Bronchial epithelial cell (primary cell): ENCODE data around the gene SRRM4. TPM values are rescaled to one million over a fixed set of nuclear protein-coding genes. Genes with fewer than 3 reads are reported as not detected.

Source experiments
- DNase-seq: peaks from one replicate; pipeline ENCODE4 v3.0.0-alpha.2; 2010; ENCODE audit warnings: low read depth
- FAIRE-seq: peaks from 2 replicates; lab custom pipeline; 2011; peaks lifted over from hg19 to GRCh38; lab: Jason Lieb, UNC
- H3K27me3 ChIP-seq: 2 replicates; pipeline ENCODE4 v1.5.1; 2011; ENCODE audit warnings: low read length; ENCODE audit not compliant: control insufficient read depth, insufficient read depth
- H3K36me3 ChIP-seq: 2 replicates; pipeline ENCODE4 v1.5.1; 2011; ENCODE audit warnings: low read length; ENCODE audit not compliant: control insufficient read depth, insufficient read depth
- H3K4me3 ChIP-seq: 2 replicates; pipeline ENCODE4 v1.5.1; 2011; ENCODE audit warnings: mild to moderate bottlenecking, low read depth, low read length, control low read depth
- CTCF ChIP-seq: IDR thresholded peaks from 2 replicates; pipeline ENCODE4 v1.5.1; 2011; ENCODE audit warnings: mild to moderate bottlenecking, moderate library complexity, low read length, control low read depth, inconsistent platforms; ENCODE audit not compliant: insufficient read depth, severe bottlenecking
- total RNA-seq: library from RNA; depleted of rRNA; stranded (reverse); fragments of >200 nt; gene quantifications from 2 replicates; pipeline ENCODE4 v1.2.1, GENCODE V29; 2014

Gene SRRM4
- total RNA-seq, 1 donor from 2014 or later = not detected

GRCh38 chr12:119204671-119205285, 223.4 kb downstream of the SRRM4 start:
- Histone ChIP-seq H3K4me3 (no peak overlapping the region), H3K36me3 (no peaks in the 10 kb centered on the region), H3K27me3 (no peaks in the 10 kb centered on the region)
- FAIRE-seq (no peak), DNase-seq (no peak)
- TF ChIP-seq CTCF = no peak

DNA sequence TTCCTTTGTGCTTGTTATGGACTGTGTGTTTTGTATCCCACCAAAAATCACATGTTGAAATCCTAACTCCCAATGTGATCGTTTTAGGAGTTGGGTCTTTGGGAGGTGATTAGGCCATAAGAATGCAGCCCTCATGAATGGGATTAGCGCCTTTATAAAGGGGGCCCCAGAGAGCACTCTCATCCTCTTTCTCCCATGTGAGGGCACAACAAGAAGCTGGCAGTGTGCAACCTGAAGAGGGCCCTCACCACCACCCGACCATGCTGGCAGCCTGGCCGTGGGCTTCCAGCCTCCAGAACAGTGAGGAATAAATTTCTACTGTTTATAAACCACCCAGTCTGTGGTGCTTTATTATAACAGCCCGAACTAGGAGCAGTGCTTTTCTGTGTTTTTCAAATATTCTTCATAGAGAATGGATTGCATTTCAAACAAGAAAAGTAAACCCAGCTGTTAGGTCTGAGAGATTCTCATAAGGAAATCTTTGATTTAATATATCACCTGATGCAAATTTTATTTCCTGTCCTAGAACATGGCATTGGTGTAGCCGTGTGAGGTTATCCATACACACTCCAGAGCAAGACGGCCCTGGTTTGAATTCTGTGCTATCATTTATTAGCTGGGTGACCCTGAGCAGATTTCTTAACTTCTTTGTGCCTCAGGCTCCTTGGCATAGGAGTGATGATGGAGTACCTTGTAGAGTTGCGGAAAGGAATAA, 225.2 kb downstream of the SRRM4 start:
- FAIRE-seq (no peak), DNase-seq (no peak)
- Histone ChIP-seq H3K4me3 (no peak overlapping the region), H3K27me3 (no peaks in the 10 kb centered on the region), H3K36me3 (no peaks in the 10 kb centered on the region)
- TF ChIP-seq CTCF = no peak

DNA sequence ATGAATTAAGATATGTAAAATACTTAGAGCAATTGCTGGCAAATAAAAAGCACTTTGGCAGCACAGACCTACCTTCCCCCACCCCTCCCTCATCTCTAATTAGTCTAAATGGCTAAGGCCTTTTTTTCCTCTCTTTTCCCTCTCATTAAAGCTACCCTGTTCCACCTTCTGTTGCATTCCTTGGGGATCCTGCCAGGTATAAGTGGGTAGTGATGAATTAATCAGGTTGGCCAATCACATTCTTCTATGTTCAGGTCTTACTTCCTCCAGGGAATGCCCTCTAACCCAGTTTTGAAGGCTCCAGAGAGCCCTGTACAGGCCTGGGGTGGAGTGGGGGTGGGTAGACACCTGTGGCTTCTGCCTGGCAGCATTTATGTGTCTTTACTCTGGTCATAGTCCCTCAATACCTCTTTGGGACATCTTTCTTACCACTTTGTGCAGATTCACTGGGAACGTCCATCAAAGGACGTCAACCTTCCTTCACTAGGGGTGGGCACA, 225.8 kb downstream of the SRRM4 start:
- no peak for TF ChIP-seq CTCF
- no peak overlapping the region for H3K4me3 ChIP-seq
- no peaks in the 10 kb centered on the region for H3K27me3 ChIP-seq
- no peak for FAIRE-seq
- no peaks in the 10 kb centered on the region for H3K36me3 ChIP-seq
- DNase-seq = no peak

- FAIRE-seq (peak; percentile 68), DNase-seq (peak; percentile 87)
- no peaks in the 10 kb centered on the region for H3K27me3 ChIP-seq
- no peaks in the 10 kb centered on the region for H3K36me3 ChIP-seq
- H3K4me3 ChIP-seq = no peak overlapping the region
- TF ChIP-seq CTCF = no peak
These were observed 227.3 kb downstream of the SRRM4 start for GRCh38 chr12:119208626-119209061.

DNA sequence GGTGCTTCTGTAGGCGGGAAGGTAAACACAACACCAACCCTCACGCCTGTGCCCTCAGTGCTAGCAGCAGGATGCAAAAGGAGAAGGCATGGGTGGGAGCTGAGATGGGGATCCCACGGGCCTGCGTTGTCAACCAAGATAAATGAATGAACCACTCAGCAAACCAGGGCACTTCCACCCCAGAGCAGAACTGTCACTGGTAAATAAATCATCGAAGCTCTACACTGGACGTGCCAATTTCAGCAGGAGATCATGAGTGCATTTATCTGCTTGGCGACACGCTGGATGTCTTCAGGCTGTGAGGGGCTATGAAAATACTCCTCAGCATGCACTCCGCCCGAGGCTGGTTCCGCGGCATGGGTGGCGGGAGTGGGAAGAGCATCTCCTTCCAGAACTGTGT, 230.5 kb downstream of the SRRM4 start:
- Histone ChIP-seq H3K36me3 (no peaks in the 10 kb centered on the region), H3K4me3 (no peak overlapping the region), H3K27me3 (no peaks in the 10 kb centered on the region)
- no peak for TF ChIP-seq CTCF
- FAIRE-seq (no peak), DNase-seq (no peak)

Other genes with a start within 250 kb of the SRRM4 start
- 0.26 and 2.4 TPM in 2 replicates for gene HSPB8, start 197.4 kb downstream of the SRRM4 start, total RNA-seq